KBM-7 (cell line): Measurements from ENCODE around the gene AATF.

Source experiments
- DNase-seq: peaks from one replicate; pipeline ENCODE4 v3.0.0-alpha.2; 2015
- in situ Hi-C: fragments of 300-500 bp; cut with MboI; formaldehyde crosslinking; loops from 2 replicates; pipeline ENCODE4 v1.14.3; 2020; ENCODE audit warnings: low sequenced_read_pairs, low pct_unique_long_range_greater_than_20kb, mixed read lengths

Gene AATF

GRCh38 chr17:36972905-36973304 lies 24.2 kb downstream of the AATF start:
- in situ Hi-C loops = no loop called here
- no peak for DNase-seq

GRCh38 chr17:36975922-36976515 lies 27.3 kb downstream of the AATF start:
- no peak for DNase-seq
- in situ Hi-C loops = no loop called here

GRCh38 chr17:36977066-36977465 lies 28.3 kb downstream of the AATF start:
- DNase-seq = no peak
- in situ Hi-C loops = no loop called here

GRCh38 chr17:36977568-36977967 lies 28.8 kb downstream of the AATF start:
- in situ Hi-C loops = no loop called here
- no peak for DNase-seq

GRCh38 chr17:36978810-36979564 lies 30.2 kb downstream of the AATF start:
- no peak for DNase-seq
- in situ Hi-C loops = no loop called here

- in situ Hi-C loops = no loop called here
- DNase-seq = no peak
These were observed 30.8 kb downstream of the AATF start for GRCh38 chr17:36979565-36979941.

GRCh38 chr17:36980280-36980761 lies 31.6 kb downstream of the AATF start:
- no peak for DNase-seq
- in situ Hi-C loops = no loop called here

- in situ Hi-C loops = no loop called here
These were observed 34.9 kb downstream of the AATF start for GRCh38 chr17:36983618-36984017.

GRCh38 chr17:36989173-36989572 lies 40.4 kb downstream of the AATF start:
- no peak for DNase-seq

More at GRCh38 chr17:36983618-36984017, 34.9 kb downstream of the AATF start:
- no peak for DNase-seq

GRCh38 chr17:36992701-36993100 lies 43.9 kb downstream of the AATF start:
- DNase-seq = no peak
- in situ Hi-C loops = no loop called here

More at GRCh38 chr17:36989173-36989572, 40.4 kb downstream of the AATF start:
- in situ Hi-C loops = no loop called here

- in situ Hi-C loops = no loop called here
- no peak for DNase-seq
These were observed 44.5 kb downstream of the AATF start for GRCh38 chr17:36993227-36993626.

GRCh38 chr17:36994438-36994837 lies 45.7 kb downstream of the AATF start:
- no peak for DNase-seq
- in situ Hi-C loops = no loop called here

GRCh38 chr17:36999471-36999870 lies 50.7 kb downstream of the AATF start:
- in situ Hi-C loops = no loop called here
- peak; percentile 6 for DNase-seq

- no peak for DNase-seq
- in situ Hi-C loops = no loop called here
These were observed 68.0 kb downstream of the AATF start for GRCh38 chr17:37016780-37017179.

- no peak for DNase-seq
- in situ Hi-C loops = no loop called here
These were observed 68.7 kb downstream of the AATF start for GRCh38 chr17:37017404-37017803.

- DNase-seq = no peak
- in situ Hi-C loops = no loop called here
These were observed 70.5 kb downstream of the AATF start for GRCh38 chr17:37019117-37019740.

GRCh38 chr17:37019741-37020129 lies 71.0 kb downstream of the AATF start:
- in situ Hi-C loops = no loop called here
- no peak for DNase-seq

- in situ Hi-C loops = no loop called here
- peak; percentile 28 for DNase-seq
These were observed 75.5 kb downstream of the AATF start for GRCh38 chr17:37024181-37024637.

- in situ Hi-C loops = no loop called here
- DNase-seq = no peak
These were observed 76.5 kb downstream of the AATF start for GRCh38 chr17:37025238-37025637.

- in situ Hi-C loops = no loop called here
- DNase-seq = no peak
These were observed 77.2 kb downstream of the AATF start for GRCh38 chr17:37025847-37026530.
